Thyroid gland (tissue), 4 donors: ENCODE data around the gene ATP5PO. TPM values are rescaled to one million over a fixed set of nuclear protein-coding genes. Genes with fewer than 3 reads are reported as not detected.

Experiments used
- DNase-seq, 2 donors: peaks; one replicate each; pipeline ENCODE4 v3.0.0-alpha.2; 2019
- H3K27ac ChIP-seq, 3 donors: fragments of 200-600 bp; sonication (generic); 1 replicate in 2 of 3; 2 replicates in 1 of 3; pipeline ENCODE4 v1.5.1; 2016 to 2019; ENCODE audit warnings: mild to moderate bottlenecking in 1 of 3, moderate library complexity in 1 of 3
- H3K27me3 ChIP-seq: fragments of 200-600 bp; sonication (generic); one replicate; pipeline ENCODE4 v1.5.1; 2019
- H3K36me3 ChIP-seq, 2 donors: fragments of 200-600 bp; sonication (generic); one replicate each; pipeline ENCODE4 v1.5.1; 2016 to 2019
- H3K4me1 ChIP-seq, 2 donors: fragments of 200-600 bp; sonication (generic); one replicate each; pipeline ENCODE4 v1.5.1; 2017 to 2019
- H3K4me3 ChIP-seq, 3 donors: fragments of 200-600 bp; sonication (generic); replicated peaks in 1 of 3; 1 replicate in 2 of 3; 2 replicates in 1 of 3; pipeline ENCODE4 v1.5.1; 2016; ENCODE audit warnings: mild to moderate bottlenecking in 1 of 3
- H3K9me3 ChIP-seq: fragments of 200-600 bp; sonication (generic); one replicate; pipeline ENCODE4 v1.5.1; 2017
- CTCF ChIP-seq, 6 experiments: fragments of 200-600 bp in 3 of 6; fragments of 450-650 bp in 3 of 6; sonication (generic) in 3 of 6; IDR thresholded peaks; one replicate each; pipeline ENCODE4 v1.5.1; 2016 to 2019; ENCODE audit warnings: antibody characterized with exemption in 6 of 6, mild to moderate bottlenecking in 2 of 6, inconsistent platforms in 1 of 6, moderate library complexity in 1 of 6
- POLR2A ChIP-seq, 2 donors: fragments of 450-650 bp; IDR thresholded peaks; one replicate each; pipeline ENCODE4 v1.6.1; 2017; ENCODE audit warnings: antibody characterized with exemption in 2 of 2, mild to moderate bottlenecking in 2 of 2, moderate library complexity in 1 of 2
- WGBS, 2 donors: methylation state at CpG; one replicate each; pipeline ENCODE4 v1.1.5; 2017; 5-methylcytosine and 5-hydroxymethylcytosine counted together
- intact Hi-C: fragments of 100-400 bp; cut with DNase I; formaldehyde crosslinking; loops from one replicate; pipeline ENCODE4 v1.15.1; 2023
- total RNA-seq, 4 donors: library from RNA; depleted of rRNA; stranded (reverse); fragments of >200 nt; gene quantifications; one replicate each; pipeline ENCODE4 v1.2.3, GENCODE V29; 2016

The ATP5PO gene
- total RNA-seq, 4 donors from 2014 or later, result 201 to 300 (median 256) TPM

GRCh38 chr21:33880626-33881025 is 35.0 kb downstream of the ATP5PO start:
- Histone ChIP-seq H3K4me3 (no peak overlapping the region), H3K4me1 (peaks cover 0 to 4% of the 10 kb centered on the region in 2 donors), H3K27me3 (no peaks in the 10 kb centered on the region), H3K9me3 (no peaks in the 10 kb centered on the region), H3K36me3 (no peaks in the 10 kb centered on the region), H3K27ac (no peak overlapping the region)
- intact Hi-C loops, result no loop called here
- no peak for TF ChIP-seq POLR2A (IDR thresholded peaks at IDR 0.05)
- no peak for TF ChIP-seq CTCF (IDR thresholded peaks at IDR 0.05)
- DNase-seq, result no peak
- 93 to 95% methylated on average over 8 to 13 of the region's 13 CpGs for WGBS, 2 donors

GRCh38 chr21:33878824-33879223 is 36.8 kb downstream of the ATP5PO start:
- Histone ChIP-seq H3K27ac (no peak overlapping the region), H3K4me3 (no peak overlapping the region), H3K36me3 (no peaks in the 10 kb centered on the region), H3K9me3 (no peaks in the 10 kb centered on the region), H3K27me3 (no peaks in the 10 kb centered on the region), H3K4me1 (peaks cover 0 to 4% of the 10 kb centered on the region in 2 donors)
- no peak for DNase-seq
- 87 to 94% methylated on average over 6 of the region's 6 CpGs for WGBS, 2 donors
- intact Hi-C loops, result no loop called here
- TF ChIP-seq CTCF (IDR thresholded peaks at IDR 0.05) (no peak), POLR2A (IDR thresholded peaks at IDR 0.05) (no peak)

GRCh38 chr21:33875026-33875695 is 40.4 kb downstream of the ATP5PO start:
- WGBS, 2 donors, result 91 to 92% methylated on average over 13 to 20 of the region's 20 CpGs
- H3K27ac ChIP-seq, result no peak overlapping the region
- TF ChIP-seq POLR2A (IDR thresholded peaks at IDR 0.05), result no peak
- no peak for TF ChIP-seq CTCF (IDR thresholded peaks at IDR 0.05)
- no peaks in the 10 kb centered on the region for H3K9me3 ChIP-seq
- no peak for DNase-seq
- no peaks in the 10 kb centered on the region for H3K4me1 ChIP-seq
- no peaks in the 10 kb centered on the region for H3K36me3 ChIP-seq
- H3K4me3 ChIP-seq, result no peak overlapping the region
- intact Hi-C loops, result no loop called here
- no peaks in the 10 kb centered on the region for H3K27me3 ChIP-seq

- Histone ChIP-seq H3K9me3 (no peaks in the 10 kb centered on the region), H3K27ac (no peak overlapping the region), H3K27me3 (no peaks in the 10 kb centered on the region), H3K4me3 (no peak overlapping the region), H3K4me1 (no peaks in the 10 kb centered on the region), H3K36me3 (no peaks in the 10 kb centered on the region)
- TF ChIP-seq POLR2A (IDR thresholded peaks at IDR 0.05) (no peak), CTCF (IDR thresholded peaks at IDR 0.05) (no peak)
- intact Hi-C loops, result no loop called here
- no peak for DNase-seq
- 95 to 97% methylated on average over 7 of the region's 7 CpGs for WGBS, 2 donors
These were observed 41.4 kb downstream of the ATP5PO start for GRCh38 chr21:33874161-33874560.

GRCh38 chr21:33872881-33873515 is 42.6 kb downstream of the ATP5PO start:
- intact Hi-C loops, result no loop called here
- TF ChIP-seq POLR2A (IDR thresholded peaks at IDR 0.05), result no peak
- TF ChIP-seq CTCF (IDR thresholded peaks at IDR 0.05), result no peak
- Histone ChIP-seq H3K27ac (no peak overlapping the region), H3K4me3 (no peak overlapping the region), H3K36me3 (no peaks in the 10 kb centered on the region), H3K4me1 (no peaks in the 10 kb centered on the region), H3K9me3 (no peaks in the 10 kb centered on the region), H3K27me3 (no peaks in the 10 kb centered on the region)
- DNase-seq, result no peak
- 82 to 85% methylated on average over 4 of the region's 4 CpGs for WGBS, 2 donors
